ENCODE measurements around the gene GRAP.
"Not testable (repeated sequence)": the region's sequence is repeated elsewhere in the genome, so short reads cannot be mapped to it uniquely, and the experiment has no call there.

The GRAP gene

DNA sequence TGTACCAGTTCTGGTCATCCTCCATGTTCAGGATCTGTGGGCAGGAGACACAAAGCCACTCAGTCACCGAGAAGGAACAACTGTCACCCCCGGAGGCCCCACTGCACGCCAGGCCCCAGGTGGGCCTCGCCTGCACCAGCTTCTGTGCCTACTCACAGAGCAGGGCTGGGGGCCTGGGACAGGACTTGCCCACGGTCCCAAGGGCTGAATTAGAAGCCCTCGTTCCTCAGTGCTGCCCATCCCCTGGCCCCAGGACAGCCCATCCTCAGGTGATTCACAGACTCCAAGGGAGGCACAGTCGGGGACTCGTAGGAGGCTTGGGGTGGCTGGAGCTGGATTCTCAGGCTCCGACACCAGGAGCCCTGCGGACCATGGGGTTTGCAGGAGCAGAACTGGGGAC, 4.9 kb downstream of the GRAP start:
- not testable (repeated sequence) for DNase-seq

DNA sequence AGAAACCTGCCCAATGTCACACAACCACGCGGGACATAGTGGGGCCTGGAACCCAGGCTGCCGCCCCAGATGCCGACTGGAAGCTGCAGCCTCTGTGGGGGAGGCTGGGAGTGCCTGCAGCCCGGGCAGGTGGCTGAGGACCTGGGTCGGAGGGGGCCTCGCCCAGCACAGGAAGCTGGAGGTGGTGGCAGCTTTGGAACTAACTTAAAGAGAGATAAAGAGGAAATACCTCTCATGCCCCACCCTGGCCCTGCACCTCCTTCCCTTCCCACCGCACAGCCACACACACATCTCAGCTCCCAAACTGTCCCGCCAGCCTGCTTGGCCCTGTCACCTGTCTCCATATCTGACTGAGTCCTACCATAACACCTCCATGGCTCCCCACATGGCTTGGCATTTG, 6.4 kb downstream of the GRAP start:
- not testable (repeated sequence) for DNase-seq

DNA sequence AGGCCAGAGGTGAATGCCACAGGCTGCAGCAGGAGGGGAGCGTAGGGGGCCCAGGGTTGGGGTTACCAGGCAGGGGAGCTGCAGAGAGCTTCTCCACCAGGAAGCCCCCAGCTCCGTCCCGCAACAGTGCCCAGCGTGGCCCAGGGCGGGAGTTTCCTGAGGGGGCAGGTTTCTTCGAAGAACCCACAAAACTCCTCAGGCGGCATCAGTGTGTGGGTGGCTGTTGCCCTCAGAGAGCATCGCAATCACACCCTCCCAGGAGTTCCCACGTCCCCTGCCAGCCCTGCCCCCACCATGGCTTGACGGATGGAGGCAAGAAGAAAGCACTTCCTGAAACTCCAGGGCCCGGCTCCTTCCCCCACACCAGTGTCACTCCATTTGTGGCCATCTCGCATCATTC, 8.0 kb downstream of the GRAP start:
- DNase-seq: not testable (repeated sequence)

DNA sequence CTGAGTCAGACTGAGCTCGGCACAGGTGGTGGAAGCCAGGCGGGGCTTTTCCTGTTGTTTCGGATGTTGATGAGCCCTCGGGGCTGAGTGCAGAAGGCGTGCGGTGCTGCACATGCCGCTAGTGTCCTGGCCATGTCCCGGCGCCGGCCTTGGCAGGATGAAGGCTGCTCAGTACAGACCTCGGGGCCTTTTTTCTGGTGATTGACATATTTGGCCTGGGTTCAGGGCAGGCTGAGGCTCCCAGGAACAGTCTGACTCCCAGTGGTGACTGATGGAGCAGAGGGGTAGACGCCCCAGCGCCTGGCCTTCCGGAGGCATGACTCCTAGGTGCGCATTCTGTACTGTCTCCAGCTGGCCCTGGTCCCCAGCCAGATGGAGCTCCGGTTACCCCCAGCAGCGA, 8.8 kb downstream of the GRAP start:
- not testable (repeated sequence) for DNase-seq

DNA sequence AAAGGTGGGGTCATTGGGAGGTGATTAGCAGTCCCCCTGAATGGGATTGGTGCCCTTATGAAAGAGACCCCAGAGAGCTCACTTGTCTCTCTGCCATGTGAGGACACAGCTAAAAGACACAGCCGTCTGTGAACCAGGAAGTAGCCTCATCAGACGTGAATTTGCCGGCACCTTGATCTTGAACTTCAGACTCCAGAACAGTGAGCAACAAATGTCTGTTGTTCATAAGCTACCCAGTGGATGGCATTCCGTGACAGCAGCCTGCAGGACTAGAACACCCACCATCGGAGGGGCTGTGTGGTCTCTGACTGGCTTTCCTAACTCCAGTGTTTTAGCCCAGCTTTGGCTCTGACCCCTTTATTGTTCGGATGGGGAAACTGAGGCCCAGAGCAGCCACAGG, 9.2 kb downstream of the GRAP start:
- DNase-seq: not testable (repeated sequence)

DNA sequence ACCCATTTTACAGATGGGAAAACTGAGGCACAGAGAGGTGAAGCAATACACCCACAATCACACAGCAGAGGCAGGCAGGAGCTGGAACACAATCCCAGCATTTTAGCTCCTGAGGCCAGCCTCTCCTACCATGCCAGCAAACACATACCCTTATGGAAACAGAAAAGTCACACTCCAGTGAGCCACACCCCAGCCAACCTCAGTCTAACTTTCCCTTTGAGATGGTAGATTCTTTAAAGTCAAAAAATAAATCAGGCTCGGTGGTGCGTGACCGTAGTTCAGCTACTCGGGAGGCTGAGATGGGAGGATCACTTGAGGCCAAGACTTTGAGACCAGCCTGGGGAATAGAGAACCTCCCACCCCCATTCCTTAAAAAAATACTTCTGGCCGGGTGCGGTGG, 10.6 kb downstream of the GRAP start:
- DNase-seq: not testable (repeated sequence)

DNA sequence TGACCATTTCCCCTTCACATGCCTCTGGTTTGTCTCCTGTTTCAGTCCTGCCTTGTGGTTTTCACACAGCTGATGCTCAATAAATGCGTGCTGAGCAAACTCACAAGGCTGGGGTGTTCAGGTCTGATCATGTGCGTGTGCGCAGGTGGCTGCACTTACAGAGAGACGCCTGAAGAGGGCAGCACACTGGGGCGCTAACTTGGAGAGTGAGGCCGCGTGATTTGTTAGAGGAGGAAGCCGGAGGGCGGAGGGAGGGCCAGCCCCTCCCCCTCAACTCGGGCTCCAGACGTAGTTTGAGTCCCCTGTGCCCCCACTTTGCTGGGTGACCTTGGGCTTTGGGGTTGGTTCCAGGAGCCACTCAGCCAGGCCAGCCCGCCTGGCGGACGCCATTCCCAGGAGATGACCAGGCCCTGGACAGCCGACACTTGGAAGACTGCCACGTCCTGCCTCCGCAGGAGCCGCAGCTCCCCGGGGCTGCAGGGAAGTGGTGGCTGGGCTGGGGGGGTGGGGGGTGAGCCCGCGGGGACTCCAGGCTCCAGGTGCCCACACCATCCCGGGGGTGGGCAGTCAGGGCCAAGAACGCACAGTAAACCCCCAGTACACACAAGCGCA, 14.3 kb downstream of the GRAP start:
- DNase-seq: not testable (repeated sequence)

DNA sequence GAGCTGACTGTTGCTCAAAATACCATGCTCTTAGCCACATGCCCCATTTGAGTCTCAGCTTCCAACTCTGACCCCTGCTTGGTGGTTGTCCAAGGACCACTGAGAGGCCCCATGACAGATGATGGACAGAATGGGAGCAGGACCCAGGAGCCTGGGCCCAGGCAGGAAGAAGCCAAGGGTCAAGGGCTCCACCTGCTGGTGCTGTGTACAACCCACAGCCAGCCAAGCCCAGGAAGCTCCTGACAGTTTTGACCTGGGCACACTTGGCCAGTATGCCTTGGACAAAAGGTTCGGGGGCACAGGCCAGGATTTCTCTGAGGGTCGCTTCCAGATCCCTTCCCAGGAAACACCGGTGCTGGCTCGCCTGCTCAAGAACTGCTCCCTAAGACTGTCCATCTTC, 15.0 kb downstream of the GRAP start:
- not testable (repeated sequence) for DNase-seq

DNA sequence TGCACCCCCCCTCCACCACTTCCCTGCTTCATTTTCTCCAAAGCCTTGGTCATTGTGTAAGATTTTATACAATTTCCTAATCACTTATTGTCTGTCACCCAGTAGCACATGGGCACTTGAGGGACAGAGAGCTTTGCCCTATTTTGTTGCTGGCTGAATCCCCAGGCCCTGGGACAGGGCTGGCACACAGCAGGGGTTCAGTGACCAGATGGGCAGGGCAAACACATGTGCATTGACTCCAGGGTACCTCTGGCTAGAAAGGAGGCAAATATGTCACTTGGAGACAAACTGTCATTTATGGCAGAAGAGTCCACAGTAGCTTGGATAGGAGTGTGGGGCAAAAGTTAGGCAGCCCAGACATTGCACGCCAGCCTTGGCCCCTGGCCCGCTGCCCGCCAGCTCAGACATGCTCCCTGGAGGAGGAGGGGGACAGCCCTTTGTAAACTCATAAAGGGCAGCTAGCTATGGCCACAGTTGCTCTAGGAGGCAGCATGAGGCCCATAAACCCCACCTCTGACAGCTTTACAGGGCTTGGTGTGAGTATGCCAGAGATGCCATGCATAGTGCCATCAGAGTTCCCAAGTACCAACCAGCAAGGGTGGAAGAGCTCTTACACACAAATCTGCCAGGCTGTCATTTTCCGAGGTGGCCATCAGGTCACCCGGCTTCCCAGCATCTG, 15.8 kb downstream of the GRAP start:
- not testable (repeated sequence) for DNase-seq

DNA sequence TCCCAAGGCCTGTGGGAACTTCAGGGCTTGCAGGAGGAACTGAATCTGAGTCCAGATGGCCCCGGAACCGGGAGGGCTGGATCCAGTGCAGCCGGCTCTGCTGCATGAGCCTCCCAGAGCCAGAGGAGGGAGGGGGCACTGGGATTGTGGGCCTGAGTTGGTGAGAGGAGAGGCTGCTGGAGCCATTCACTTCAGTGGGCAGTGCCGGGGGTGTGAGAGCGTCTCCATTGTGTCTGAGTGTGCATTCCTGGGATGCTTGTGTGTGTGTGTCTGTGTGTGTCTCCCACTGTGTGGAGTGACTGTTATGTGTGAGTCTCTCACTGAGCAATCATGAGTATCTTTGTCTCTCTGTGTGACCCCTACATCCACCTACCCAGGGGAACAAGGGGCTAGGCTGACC, 17.0 kb downstream of the GRAP start:
- not testable (repeated sequence) for DNase-seq

DNA sequence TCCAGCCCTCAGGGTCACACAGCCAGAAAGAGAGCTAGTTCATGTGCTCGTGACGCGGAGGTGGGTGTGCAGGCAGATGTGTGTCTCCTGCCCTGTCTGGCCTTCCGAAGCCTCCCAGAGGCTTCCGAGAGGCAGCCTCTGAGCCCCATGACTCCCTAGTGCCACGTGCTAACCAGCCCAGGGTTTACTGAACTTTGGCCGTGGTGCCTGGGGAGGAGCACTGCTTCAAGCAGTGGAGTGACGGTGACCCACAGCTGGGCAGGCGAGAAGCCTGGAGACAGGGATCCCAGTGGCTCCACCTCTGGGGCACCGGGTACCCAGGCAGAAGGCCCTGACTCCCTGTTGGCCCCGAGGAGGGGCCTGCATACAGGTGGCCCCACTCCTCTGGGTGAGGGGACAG, 18.1 kb downstream of the GRAP start:
- DNase-seq: not testable (repeated sequence)

DNA sequence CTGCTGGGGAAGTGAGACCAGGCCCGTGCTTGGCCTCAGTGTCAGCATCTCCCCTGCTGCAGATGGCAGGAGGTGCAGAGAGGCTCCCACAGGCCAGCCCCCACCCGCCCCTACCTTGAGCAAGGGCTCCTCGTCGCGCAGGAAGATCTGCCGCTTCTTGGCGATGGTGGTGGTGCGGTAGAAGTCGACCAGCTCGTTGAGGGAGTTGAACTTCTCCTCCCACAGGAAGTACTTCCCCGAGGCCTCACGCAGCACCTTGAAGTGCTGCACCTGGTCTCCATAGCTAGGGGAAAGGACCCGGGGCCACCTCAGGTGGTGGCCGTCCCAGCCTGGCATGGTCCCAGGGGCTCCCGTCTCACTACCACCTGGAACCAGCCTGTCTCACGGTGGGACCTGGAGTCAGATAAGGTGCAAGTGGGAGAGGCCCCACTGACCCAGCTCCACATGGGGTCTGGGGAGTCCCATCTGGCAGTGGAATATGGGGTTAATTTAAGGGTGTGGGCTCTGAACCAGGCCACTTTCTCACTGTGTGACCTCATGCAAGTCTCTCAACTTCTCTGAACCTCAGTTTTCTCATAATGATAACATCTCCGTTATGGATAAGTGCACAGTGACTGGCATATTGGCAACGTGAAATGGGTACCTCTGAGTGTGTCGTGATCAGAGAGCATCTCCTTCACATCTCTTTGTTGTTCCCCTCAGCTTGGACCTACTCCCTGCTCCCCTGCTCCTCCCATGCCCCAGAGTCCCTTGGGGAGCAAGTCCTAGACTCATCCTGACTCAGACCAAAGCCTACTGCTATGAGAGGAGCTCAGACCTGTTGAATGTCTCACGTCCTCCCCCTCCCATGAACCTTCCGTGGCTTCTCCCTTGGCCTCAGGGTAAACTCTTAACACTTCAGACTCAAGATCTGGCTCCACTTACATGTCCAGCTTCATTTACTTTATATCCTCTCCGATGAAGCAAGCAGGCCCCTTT, 22.4 kb downstream of the GRAP start:
- no peak for DNase-seq

DNA sequence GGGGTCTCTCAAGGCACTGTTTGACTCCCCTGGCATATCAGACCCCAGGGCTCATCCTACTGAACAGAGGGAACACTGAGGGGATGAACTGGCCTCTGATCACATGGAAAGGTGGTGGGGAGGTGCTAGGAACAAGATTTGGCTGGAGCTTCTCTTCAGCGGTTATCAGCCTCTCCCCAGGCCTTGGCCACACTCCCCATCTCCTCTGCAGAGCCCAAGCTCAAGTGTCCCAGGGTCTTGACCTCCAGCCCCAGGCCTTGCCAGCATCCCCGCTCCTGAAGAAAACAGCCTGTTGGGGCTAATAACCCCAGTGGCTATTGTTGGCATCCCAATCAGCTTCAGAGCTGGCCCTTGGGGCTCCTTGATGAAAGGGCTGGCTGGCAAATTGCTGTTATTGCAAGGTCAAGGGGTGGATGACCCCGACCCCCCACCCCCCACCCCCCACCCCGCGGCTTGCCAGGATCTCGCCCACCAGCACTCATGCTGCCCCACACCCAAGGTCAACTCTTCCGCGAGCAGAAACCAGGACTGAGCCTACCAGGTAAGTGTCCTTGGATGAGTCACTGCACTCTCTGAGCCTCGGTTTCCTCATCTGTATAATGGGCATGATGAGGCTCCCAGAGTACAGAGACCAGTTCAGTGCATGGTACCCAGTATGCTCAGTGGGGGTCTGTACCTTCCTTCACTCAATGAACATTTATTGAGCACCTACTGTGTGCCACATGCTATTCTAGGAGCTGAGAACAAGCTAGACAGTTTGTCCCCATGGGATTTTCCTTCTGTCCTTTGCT, 23.4 kb downstream of the GRAP start:
- DNase-seq: no peak

DNA sequence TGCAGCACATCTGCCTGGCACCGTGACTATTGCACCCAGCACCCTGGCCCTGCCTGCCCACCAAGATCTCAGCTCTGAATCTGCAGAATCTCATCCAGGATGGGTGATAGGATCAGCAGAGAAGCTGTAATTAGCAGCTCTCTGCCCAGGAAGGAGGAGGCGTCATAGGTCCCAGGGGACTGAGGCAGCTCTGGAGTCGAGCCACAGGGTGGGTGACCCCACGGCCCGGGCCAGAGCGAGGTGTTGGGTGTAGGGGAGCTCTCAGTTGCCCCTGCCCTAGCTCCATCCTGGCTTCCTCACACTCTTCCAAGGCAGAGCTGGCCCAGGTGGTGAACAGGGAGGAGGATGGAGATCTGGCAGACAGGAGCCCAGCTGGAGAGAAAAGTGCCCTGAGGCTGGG, 24.0 kb downstream of the GRAP start:
- DNase-seq: no peak

DNA sequence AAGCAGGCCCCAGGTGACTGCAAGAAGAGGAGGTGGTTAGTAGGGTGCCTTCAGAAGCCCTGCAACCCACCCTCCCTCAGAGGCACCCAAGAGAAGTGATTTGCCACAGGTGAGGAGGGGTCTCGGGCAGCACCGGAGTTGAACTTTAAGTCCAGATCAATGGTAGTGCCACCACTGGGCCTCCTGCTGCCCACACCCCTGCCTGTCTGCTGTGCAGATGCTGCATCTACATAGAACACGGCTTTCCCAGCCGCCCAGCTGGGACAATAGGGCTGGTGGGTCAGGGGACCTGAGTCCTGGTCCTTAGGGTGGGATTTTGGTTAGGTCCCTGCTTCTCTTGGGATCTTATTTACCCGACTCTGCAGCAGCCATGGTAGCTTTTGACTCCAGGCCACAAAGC, 24.6 kb downstream of the GRAP start:
- no peak for DNase-seq

DNA sequence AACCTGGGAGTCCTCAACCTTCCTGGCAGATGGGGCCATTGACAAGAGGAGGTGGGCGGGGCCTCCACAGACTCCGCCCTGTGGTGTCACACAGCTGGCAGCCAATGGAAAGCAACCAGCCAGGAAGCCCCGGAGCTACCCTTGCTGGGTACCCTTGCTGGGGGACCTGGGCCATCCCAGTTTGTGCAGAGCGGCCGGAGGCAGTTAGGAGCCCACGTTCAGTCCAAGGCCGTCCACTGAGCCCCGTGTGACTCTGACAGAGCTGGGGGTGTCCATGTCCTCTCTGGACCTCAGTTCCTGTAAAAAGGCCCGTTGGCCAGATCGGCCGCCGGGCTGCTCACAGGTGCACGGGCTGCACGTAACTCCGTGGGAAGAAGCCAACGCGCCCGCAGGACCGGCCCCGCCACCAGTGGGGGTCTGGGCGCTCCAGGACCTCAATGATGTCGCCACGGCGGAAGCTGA, 25.1 kb downstream of the GRAP start:
- DNase-seq: no peak

DNA sequence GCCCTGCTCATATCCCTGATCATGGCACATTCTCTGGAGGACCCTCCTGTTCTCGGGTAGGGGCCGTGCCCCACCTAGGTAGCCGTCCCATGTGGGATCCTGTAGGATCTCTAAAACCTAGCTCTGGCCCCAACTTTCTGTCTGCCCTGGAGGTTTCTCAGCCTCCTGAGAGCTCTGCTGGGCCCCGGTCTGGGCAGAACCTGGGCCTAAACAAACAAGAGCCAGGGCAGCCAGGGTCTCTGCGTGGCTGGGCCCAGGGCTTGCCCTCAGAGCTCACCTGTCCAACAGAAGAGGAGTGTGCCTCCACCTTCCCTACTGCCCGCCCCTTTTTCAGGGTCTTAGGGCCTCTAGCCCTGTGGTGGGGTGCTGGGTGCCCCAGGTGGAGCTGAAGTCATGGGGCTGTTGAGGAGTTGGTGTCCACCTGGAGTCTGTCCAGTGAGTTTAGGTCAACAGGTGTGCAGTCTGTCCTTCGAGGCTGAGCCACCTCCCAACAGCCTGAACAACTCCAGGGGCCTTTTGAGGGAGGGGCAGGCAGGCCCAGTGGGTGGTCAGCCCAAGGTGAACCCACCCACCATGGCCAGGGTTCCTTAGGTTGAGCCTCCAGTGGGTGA, 25.6 kb downstream of the GRAP start:
- not testable (repeated sequence) for DNase-seq

DNA sequence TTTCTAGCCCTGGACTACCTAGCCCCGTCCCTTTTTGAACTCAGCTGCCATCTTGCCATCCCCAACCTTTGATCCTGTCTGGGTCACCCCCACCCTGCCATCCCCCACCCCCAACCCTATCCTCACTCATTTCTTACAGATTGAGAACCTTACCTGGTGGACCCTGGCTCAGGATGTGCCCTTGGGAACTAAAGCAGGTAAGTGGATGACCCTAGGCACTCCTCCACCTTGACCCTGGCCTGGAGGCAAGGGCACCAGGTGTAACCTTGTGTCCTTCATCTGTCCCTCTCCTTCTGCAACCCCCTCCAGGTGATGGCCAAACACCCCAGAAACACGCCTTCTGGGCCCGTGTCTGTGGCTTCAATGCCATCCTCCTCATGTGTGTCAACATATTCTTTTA, 26.7 kb downstream of the GRAP start:
- DNase-seq: no peak

DNA sequence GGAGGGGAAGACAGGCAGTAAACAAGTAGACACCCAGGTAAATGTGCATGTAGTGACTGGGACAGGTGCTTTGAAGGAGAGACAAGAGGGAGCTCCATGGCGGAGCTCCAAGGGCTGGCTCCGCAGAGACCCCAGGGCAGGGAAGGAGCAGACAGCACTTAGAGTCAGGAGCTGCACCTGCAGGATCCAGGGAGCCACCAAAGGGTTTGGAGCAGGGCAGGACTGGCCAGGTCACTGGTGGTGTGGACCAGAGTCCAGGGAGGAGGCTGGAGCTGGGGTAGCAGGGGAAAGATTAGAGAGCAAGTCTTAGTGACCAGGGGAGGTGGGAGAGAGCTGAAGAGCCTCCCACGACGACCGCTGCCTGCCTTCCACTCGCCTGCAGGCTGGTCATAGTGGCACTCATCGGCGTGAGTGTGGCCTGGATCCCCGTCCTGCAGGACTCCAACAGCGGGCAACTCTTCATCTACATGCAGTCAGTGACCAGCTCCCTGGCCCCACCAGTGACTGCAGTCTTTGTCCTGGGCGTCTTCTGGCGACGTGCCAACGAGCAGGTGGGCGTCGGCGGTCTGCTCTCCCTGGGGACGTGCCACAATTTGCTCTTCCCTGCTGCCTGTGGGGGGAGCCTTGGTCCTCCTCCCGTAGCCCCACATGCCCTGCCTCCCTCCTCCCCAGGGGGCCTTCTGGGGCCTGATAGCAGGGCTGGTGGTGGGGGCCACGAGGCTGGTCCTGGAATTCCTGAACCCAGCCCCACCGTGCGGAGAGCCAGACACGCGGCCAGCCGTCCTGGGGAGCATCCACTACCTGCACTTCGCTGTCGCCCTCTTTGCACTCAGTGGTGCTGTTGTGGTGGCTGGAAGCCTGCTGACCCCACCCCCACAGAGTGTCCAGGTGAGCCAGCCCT, 27.5 kb downstream of the GRAP start:
- peak in 1 of 2 experiments; percentile 14 for DNase-seq

DNA sequence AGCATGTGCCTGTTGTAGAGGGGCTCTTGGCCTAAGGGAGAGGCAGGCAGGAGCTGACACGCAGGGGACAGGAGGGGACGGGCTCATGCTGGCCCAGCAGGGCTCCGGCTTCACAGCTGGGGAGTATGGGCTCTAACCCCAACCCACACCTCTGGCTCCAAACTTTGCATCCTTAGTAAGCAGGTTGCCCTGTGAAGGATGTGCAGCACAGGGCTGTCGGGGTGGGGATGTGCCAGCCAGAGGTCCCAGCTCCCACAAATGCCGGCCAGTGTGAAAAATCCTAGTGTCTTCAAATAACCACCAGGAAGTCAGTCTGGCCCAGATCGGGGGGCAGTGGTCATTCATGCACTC, 28.2 kb downstream of the GRAP start:
- no peak for DNase-seq

All from NCI-H526 (cell line).